ENCODE data around the gene IPO4.
"Not testable (repeated sequence)": the region's sequence is repeated elsewhere in the genome, so short reads cannot be mapped to it uniquely, and the experiment has no call there.

IPO4 gene

DNA sequence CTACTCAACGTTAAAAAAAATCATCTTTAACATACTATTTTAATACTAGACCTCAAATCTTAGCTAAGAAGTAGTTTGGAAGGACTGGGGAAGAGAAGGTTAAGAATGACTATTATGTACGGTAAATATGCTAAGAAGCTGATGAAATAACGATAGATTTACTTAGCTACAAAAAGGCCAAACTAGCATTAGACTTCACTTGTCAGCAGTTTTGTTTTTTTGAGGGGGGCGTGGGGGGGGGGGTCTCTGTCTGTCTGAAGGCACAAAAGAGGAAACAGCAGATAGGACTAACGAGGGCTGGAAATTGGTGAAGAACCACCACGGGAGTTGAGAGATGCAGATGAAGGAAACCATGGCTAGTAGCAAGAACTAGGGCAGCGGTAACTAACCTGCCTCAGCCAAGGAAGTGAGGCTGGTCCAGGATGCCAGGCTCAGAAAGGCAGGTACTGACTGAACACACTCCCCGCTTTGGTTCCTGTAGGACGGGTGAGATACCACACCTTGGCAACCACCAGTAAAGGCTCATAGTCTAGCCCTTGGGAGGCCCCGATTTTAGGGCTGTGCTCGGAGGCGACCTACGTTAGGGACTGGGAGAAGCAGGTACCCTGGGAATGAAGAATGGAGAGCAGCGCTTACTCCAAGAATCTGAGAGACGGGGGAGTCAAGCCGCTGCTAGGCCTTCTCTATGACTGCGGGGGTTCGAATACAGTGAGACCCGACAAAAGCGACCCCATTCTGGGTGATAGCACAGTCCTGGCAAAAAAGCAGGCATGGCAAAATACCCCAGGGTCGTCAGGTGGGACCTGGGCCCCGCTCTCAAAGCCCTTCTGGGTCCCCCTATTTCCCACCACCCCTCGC lies 42.9 kb upstream of the IPO4 start:
- peak; percentile 50 for DNase-seq
- H3K36me3 Mint-ChIP-seq: peaks cover 46% of the 10 kb centered on the region

DNA sequence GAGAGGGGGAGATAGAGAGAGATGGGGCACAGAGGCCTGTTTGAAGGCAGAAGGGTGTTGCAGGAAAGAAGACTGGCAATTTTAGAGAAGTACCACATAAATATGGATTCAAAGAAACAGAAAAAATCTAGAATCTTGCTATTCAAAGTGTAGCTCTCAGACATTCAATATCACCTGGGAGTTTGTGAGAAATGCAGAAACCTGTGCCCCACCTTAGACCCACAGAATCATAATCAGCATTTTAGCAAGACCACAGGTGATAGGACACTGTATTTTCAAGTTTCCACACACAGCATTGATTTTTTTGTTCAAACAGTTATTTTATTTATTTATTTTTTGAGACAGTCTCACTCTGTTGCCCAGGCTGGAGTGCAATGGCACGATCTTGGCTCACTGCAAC lies 40.3 kb upstream of the IPO4 start:
- H3K36me3 Mint-ChIP-seq: peaks cover 27% of the 10 kb centered on the region

More for the DNA sequence above, 42.9 kb upstream of the IPO4 start:
- Mint-ChIP-seq H3K4me1 (peaks cover 61% of the 10 kb centered on the region), H3K9me3 (no peaks in the 10 kb centered on the region), H3K27me3 (no peaks in the 10 kb centered on the region), H3K4me3 (peak overlapping the region; percentile 87), H3K27ac (peak overlapping the region; percentile 91)
- CTCF ChIA-PET: interaction anchor here (0.9 to 1.3 kb wide), 3 partner anchors 10 to 66 kb away, joined by 3 to 4 read pairs (median 4); partner anchors contain the start of genes MDP1 and TINF2

GRCh38 chr14:24226473-24226872 lies 37.9 kb upstream of the IPO4 start:
- Mint-ChIP-seq H3K9me3 (no peaks in the 10 kb centered on the region), H3K27ac (no peak overlapping the region), H3K36me3 (peaks cover 23% of the 10 kb centered on the region), H3K4me1 (peaks cover 31% of the 10 kb centered on the region), H3K4me3 (no peak overlapping the region), H3K27me3 (no peaks in the 10 kb centered on the region)
- CTCF ChIA-PET: no interaction called here
- no peak for DNase-seq

More for the DNA sequence above, 40.3 kb upstream of the IPO4 start:
- CTCF ChIA-PET: interaction anchor here (0.7 to 1.5 kb wide), 5 partner anchors 8 to 80 kb away, joined by 3 to 6 read pairs (median 3); partner anchors contain the start of gene CIDEB
- no peaks in the 10 kb centered on the region for H3K27me3 Mint-ChIP-seq
- no peak overlapping the region for H3K27ac Mint-ChIP-seq
- no peak for DNase-seq
- H3K9me3 Mint-ChIP-seq: no peaks in the 10 kb centered on the region
- H3K4me1 Mint-ChIP-seq: peaks cover 42% of the 10 kb centered on the region
- no peak overlapping the region for H3K4me3 Mint-ChIP-seq

DNA sequence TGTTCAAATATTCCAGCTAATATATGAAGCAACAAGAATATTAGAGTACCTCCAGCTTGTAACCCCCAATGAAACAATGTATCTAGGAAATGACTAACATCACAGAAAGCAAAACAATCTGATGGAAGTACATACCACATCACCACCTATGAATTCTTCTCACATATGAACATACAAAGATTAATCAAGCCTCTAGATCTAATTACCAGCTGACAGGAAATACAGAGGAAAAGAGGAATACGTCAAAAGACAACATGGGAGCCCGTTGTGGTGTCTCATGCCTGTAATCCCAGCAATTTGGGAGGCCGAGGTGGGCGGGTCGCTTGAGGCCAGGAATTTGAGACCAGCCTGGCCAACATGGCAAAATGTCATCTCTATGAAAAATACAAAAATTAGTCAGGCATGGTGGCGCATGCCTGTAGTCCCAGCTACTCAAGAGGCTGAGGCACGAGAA lies 36.0 kb upstream of the IPO4 start:
- Mint-ChIP-seq H3K4me1 (peaks cover 20% of the 10 kb centered on the region), H3K27me3 (no peaks in the 10 kb centered on the region), H3K36me3 (peaks cover 22% of the 10 kb centered on the region), H3K9me3 (no peaks in the 10 kb centered on the region), H3K4me3 (no peak overlapping the region), H3K27ac (no peak overlapping the region)
- CTCF ChIA-PET: interaction anchor here (1.2 kb wide), 1 partner anchor 72 kb away, joined by 5 read pairs; no protein-coding TSS in a partner anchor
- DNase-seq: no peak

DNA sequence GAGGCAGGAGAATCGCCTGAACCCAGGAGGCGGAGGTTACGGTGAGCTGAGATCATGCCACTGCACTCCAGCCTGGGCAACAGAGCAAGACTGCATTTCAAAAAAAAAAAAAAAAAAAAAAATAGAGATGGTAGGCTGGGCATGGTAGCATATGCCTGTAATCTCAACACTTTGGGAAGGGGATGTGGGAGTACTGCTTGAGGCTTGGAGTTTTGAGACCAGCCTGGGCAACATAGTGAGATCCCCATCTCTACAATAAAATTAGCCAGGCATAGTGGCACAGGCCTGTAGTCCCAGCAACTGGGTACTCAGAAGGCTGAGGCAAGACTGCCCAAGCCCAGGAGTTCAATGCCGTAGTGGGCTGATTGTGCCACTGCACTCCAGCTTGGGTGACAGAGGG lies 34.4 kb upstream of the IPO4 start:
- peaks cover 22% of the 10 kb centered on the region for H3K36me3 Mint-ChIP-seq
- H3K4me1 Mint-ChIP-seq: peaks cover 13% of the 10 kb centered on the region
- H3K9me3 Mint-ChIP-seq, H3K27me3 Mint-ChIP-seq, CTCF ChIA-PET, DNase-seq, H3K27ac Mint-ChIP-seq, H3K4me3 Mint-ChIP-seq: not testable (repeated sequence)

DNA sequence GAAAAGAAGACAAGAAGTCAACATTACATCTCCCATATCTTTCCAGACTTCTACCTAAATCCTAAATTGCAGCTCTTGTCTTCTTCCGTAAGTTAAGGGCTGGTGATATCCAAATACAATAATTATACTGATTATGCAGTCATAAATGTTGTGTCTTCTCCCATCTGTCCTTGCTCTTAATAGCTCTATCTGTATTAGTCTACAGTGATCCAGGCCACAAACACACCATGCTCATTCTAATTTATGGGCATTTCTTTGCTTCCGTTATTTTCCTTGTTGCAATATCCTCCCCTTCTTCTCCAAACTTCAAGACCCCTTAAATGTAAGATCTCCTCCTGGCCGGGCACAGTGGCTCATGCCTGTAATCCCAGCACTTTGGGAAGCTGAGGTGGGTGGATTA lies 30.9 kb upstream of the IPO4 start:
- peaks cover 23% of the 10 kb centered on the region for H3K36me3 Mint-ChIP-seq
- no peak overlapping the region for H3K27ac Mint-ChIP-seq
- H3K4me1 Mint-ChIP-seq: peaks cover 25% of the 10 kb centered on the region
- CTCF ChIA-PET: interaction anchor here (0.7 to 1.1 kb wide), 3 partner anchors 12 to 78 kb away, joined by 3 to 9 read pairs (median 3); no protein-coding TSS in a partner anchor
- H3K4me3 Mint-ChIP-seq: no peak overlapping the region
- DNase-seq: no peak
- no peaks in the 10 kb centered on the region for H3K9me3 Mint-ChIP-seq
- peaks cover 6% of the 10 kb centered on the region for H3K27me3 Mint-ChIP-seq

DNA sequence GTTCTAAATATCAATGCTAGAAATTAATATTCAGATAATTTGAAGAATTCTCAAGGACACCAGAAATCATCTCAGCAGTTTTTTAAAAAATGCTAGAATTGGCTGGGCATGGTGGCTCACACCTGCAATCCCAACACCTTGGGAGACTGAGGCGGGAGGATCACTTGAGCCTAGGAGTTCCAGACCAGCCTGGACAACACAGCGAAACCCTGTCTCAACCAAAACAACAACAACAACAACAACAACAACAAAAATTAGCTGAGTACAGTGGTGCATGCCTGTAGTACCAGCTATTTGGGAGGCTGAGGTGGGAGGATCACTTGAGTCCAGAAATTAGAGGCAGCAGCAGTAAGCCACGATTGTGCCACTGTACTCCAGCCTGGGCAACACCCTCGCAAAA lies 30.5 kb upstream of the IPO4 start:
- DNase-seq: no peak
- Mint-ChIP-seq H3K4me3 (no peak overlapping the region), H3K27me3 (peaks cover 6% of the 10 kb centered on the region), H3K36me3 (peaks cover 24% of the 10 kb centered on the region), H3K27ac (no peak overlapping the region), H3K9me3 (no peaks in the 10 kb centered on the region), H3K4me1 (peaks cover 28% of the 10 kb centered on the region)
- CTCF ChIA-PET: interaction anchor here (0.7 to 1.1 kb wide), 2 partner anchors 11 to 78 kb away, joined by 3 to 9 read pairs; no protein-coding TSS in a partner anchor

DNA sequence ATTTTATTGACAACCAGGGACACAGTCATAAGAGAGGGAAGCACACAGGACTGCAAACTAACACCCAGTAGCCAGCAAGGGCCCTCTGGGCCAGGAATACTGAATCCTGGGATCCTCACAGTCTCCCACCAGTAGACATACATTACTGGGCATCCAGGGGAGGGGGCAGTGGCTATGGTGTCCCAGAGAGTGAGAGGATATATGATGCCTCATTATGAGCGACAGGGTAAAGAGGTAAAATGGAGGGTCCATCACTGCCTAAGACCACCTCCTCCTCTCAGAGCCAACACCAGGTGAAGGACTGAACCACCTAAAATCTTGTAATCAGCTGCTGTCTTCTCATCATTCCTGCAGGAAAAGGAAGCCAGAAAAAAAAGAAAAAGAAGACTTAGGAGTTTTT lies 28.3 kb upstream of the IPO4 start:
- H3K27me3 Mint-ChIP-seq, H3K4me3 Mint-ChIP-seq, H3K9me3 Mint-ChIP-seq, DNase-seq: not testable (repeated sequence)
- Mint-ChIP-seq H3K27ac (peak overlapping the region; percentile 95), H3K36me3 (peaks cover 31% of the 10 kb centered on the region), H3K4me1 (peaks cover 45% of the 10 kb centered on the region)
- CTCF ChIA-PET: interaction anchor here (2.4 to 2.9 kb wide), 3 partner anchors 21 to 80 kb away, joined by 8 to 26 read pairs (median 10); partner anchors contain the start of genes TINF2 and TM9SF1

GRCh38 chr14:24216345-24216699 lies 27.7 kb upstream of the IPO4 start:
- H3K27ac Mint-ChIP-seq: peak overlapping the region; percentile 95

DNA sequence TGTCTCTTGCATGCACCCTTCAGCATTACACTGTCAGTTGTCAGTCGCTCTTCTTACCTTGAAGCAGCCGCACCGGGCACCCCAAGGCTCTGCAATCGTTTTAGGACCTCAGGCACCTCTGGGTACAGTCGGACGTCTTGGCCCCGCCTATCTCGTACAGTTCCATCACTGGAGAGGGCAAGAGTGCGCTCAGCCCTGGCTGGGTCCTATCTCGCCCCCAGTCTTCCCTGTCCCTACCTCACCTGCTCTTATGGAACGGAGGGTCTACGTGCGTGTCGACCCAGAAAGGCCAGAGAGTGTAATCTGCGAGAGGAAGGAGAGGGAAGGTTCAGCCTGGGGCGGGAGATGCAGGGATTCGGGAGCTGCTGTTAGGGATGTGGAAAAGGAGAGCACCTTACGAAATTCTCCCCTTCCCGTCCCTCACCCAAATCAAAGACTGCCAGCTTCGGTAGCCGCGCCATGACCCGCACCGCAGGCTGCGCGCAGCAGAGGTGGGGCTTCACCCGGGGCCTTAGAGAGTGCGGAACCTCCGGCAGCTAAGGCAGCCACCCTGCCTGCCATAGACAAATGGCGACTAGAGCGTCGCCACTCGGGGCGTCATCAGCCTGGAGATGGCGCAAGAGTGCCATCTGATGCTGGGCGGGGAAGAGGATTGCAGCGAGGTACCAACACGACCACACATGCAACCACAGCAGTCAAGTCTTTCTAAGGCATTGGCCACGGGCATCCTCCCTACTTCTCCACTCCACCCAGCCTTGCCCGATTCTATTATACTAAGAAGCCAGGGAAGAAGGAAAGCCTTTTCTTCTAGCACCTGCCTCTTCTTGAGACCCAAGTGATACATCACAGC lies 27.1 kb upstream of the IPO4 start, which contains the start of gene MDP1:
Gene MDP1 (minus strand): TSS at position 572 of the 850 bp plus-strand sequence. CDS start 111 bp downstream, at position 461.
- peaks cover 56% of the 10 kb centered on the region for H3K4me1 Mint-ChIP-seq
- CTCF ChIA-PET: interaction anchor here (0.6 to 2.9 kb wide), 21 partner anchors 9 to 221 kb away, joined by 3 to 26 read pairs (median 4); partner anchors contain the start of genes CIDEB, DHRS1, LTB4R2 and NOP9
- no peaks in the 10 kb centered on the region for H3K9me3 Mint-ChIP-seq

More at GRCh38 chr14:24216345-24216699, 27.7 kb upstream of the IPO4 start:
- H3K27me3 Mint-ChIP-seq: peaks cover 6% of the 10 kb centered on the region
- peak overlapping the region; percentile 94 for H3K4me3 Mint-ChIP-seq
- no peak for DNase-seq
- H3K9me3 Mint-ChIP-seq: no peaks in the 10 kb centered on the region
- peaks cover 51% of the 10 kb centered on the region for H3K4me1 Mint-ChIP-seq
- peaks cover 36% of the 10 kb centered on the region for H3K36me3 Mint-ChIP-seq
- CTCF ChIA-PET: interaction anchor here (0.9 to 2.9 kb wide), 12 partner anchors 15 to 221 kb away, joined by 3 to 26 read pairs (median 6); partner anchors contain the start of genes CIDEB, DHRS1, LTB4R2 and NOP9

GRCh38 chr14:24213866-24214662 lies 25.4 kb upstream of the IPO4 start:
- peak overlapping the region; percentile 81 for H3K4me3 Mint-ChIP-seq
- H3K9me3 Mint-ChIP-seq: no peaks in the 10 kb centered on the region
- peak overlapping the region; percentile 95 for H3K27ac Mint-ChIP-seq
- DNase-seq: no peak
- H3K36me3 Mint-ChIP-seq: peaks cover 56% of the 10 kb centered on the region
- CTCF ChIA-PET: interaction anchor here (0.7 to 2.9 kb wide), 15 partner anchors 15 to 223 kb away, joined by 3 to 14 read pairs (median 3); partner anchors contain the start of genes RABGGTA, TINF2 and TM9SF1
- peaks cover 6% of the 10 kb centered on the region for H3K27me3 Mint-ChIP-seq
- peaks cover 62% of the 10 kb centered on the region for H3K4me1 Mint-ChIP-seq

More for the DNA sequence above, 27.1 kb upstream of the IPO4 start, which contains the start of gene MDP1:
- peak within 1 kb of the TSS; percentile 94 for H3K4me3 Mint-ChIP-seq
- H3K27ac Mint-ChIP-seq: peak within 1 kb of the TSS; percentile 95
- DNase-seq: peak; percentile 93
- H3K36me3 Mint-ChIP-seq: peaks cover 39% of the 10 kb centered on the region
- H3K27me3 Mint-ChIP-seq: peaks cover 6% of the 10 kb centered on the region

- H3K4me1 Mint-ChIP-seq: peaks cover 65% of the 10 kb centered on the region
- H3K27me3 Mint-ChIP-seq: peaks cover 6% of the 10 kb centered on the region
- H3K4me3 Mint-ChIP-seq: peak within 1 kb of the TSS; percentile 81
- H3K36me3 Mint-ChIP-seq: peaks cover 56% of the 10 kb centered on the region
- H3K9me3 Mint-ChIP-seq: no peaks in the 10 kb centered on the region
- peak; percentile 99 for DNase-seq
- CTCF ChIA-PET: interaction anchor here (0.6 to 2.7 kb wide), 12 partner anchors 17 to 223 kb away, joined by 3 to 14 read pairs (median 3); partner anchors contain the start of genes RABGGTA and TINF2
- H3K27ac Mint-ChIP-seq: peak within 1 kb of the TSS; percentile 95
Observed at GRCh38 chr14:24212924-24213865, 24.6 kb upstream of the IPO4 start, which contains the start of gene CHMP4A. TSS of gene CHMP4A (minus strand) at chr14:24213488. CDS start at chr14:24213439, 49 bp downstream.
